Neutrophil (primary cell): ENCODE results near the gene LYRM1.
A peak's percentile ranks its signal among the peaks of the same experiment; 100 is the strongest.

Experiments
- H3K27ac ChIP-seq: fragments of 200-600 bp; sonication (generic); 2 replicates; pipeline ENCODE4 v1.5.1; 2016; ENCODE audit warnings: mild to moderate bottlenecking, moderate library complexity
- H3K27me3 ChIP-seq: fragments of 200-600 bp; sonication (generic); 2 replicates; pipeline ENCODE4 v1.6.0; 2016; ENCODE audit warnings: mild to moderate bottlenecking
- H3K36me3 ChIP-seq: fragments of 200-600 bp; sonication (generic); 2 replicates; pipeline ENCODE4 v1.5.1; 2017
- H3K4me1 ChIP-seq, 2 experiments: fragments of 200-600 bp in 1 of 2; sonication (generic) in 1 of 2; 1 replicate in 1 of 2; 2 replicates in 1 of 2; pipeline versions ENCODE4 v1.5.1 to v1.6.1; 2013 to 2016; ENCODE audit warnings: low read depth in 1 of 2, low read length in 1 of 2, mild to moderate bottlenecking in 1 of 2, moderate library complexity in 1 of 2; ENCODE audit not compliant: control insufficient read depth in 1 of 2, insufficient read depth in 1 of 2
- H3K4me3 ChIP-seq, 2 experiments: fragments of 200-600 bp in 1 of 2; sonication (generic) in 1 of 2; 1 replicate in 1 of 2; 2 replicates in 1 of 2; pipeline ENCODE4 v1.5.1; 2013 to 2016; ENCODE audit warnings: low read depth in 1 of 2, low read length in 1 of 2, mild to moderate bottlenecking in 1 of 2, moderate library complexity in 1 of 2
- H3K9me3 ChIP-seq: fragments of 200-600 bp; sonication (generic); 2 replicates; pipeline ENCODE4 v1.5.1; 2016
- TF ChIP-seq, protein P1 (sequence below): fragments of 200-600 bp; sonication (generic); IDR thresholded peaks from 2 replicates; pipeline ENCODE4 v1.5.1; 2016; ENCODE audit warnings: antibody characterized with exemption

LYRM1 gene

DNA sequence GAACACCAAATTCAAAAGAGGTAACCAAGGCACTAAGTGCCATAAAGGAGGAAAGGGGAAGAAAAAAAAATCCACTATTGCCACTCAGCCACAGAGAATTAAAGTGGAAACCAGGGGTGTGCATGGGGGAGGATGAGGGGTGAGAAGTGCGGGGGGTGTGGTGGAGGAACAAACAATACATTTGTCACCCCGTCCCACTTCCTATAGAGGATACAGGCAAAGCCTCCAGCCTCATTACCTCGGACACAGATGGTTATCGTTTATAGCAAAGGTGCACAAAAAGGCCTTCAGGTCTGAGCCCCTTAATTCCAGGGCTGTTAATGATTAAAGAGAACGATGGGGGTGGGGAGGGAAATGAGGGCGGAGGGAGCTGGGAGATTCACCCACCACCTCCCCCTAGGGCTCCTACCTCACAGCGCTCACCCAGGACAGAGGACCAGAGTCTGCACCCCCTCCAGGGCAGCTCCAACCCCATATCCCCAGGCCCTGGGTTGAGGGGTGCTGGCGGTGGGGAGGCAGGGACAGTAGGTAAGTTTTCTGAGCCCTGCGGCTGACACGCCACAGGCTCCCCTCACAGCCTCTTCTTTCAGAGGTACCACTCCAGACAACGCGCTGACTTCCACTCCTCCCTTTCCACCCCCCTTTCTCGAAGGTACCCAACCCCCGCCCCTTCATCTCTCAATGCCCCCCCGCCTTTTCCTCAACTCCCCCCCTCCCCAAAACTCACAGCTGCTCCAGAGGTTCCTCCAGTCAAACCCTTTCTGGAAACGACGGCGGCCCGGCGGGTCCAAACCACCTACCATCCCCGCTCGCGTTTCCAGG, 883 bp upstream of the LYRM1 start:
- Histone ChIP-seq H3K4me3 (peak overlapping the region; percentile 88 to 92), H3K36me3 (peaks cover 5% of the 10 kb centered on the region), H3K27ac (peak overlapping the region; percentile 97), H3K27me3 (no peaks in the 10 kb centered on the region), H3K4me1 (peaks cover 42 to 48% of the 10 kb centered on the region in 2 experiments), H3K9me3 (no peaks in the 10 kb centered on the region)
- TF ChIP-seq, protein P1, sequence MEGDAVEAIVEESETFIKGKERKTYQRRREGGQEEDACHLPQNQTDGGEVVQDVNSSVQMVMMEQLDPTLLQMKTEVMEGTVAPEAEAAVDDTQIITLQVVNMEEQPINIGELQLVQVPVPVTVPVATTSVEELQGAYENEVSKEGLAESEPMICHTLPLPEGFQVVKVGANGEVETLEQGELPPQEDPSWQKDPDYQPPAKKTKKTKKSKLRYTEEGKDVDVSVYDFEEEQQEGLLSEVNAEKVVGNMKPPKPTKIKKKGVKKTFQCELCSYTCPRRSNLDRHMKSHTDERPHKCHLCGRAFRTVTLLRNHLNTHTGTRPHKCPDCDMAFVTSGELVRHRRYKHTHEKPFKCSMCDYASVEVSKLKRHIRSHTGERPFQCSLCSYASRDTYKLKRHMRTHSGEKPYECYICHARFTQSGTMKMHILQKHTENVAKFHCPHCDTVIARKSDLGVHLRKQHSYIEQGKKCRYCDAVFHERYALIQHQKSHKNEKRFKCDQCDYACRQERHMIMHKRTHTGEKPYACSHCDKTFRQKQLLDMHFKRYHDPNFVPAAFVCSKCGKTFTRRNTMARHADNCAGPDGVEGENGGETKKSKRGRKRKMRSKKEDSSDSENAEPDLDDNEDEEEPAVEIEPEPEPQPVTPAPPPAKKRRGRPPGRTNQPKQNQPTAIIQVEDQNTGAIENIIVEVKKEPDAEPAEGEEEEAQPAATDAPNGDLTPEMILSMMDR, result no peak

DNA sequence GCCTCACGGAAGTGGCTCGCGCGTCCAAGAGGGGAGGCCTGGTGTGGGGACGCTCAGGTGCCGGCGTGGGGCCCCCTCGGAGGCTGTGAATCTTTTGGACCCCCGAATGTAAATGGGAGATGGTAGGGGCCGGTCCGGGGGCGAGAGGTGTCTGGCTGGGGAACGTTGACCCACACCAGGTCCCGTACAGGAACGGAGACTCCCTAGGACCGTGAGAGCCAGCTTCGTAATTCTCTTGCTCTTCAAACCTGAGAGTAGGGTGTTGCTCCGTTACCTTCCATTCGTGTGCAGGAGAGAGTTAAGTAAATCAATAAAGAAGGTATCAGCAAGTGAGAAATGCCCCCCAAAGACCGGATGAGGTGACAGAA, 481 bp downstream of the LYRM1 start:
- H3K27me3 ChIP-seq, result no peaks in the 10 kb centered on the region
- peak overlapping the region; percentile 88 to 92 for H3K4me3 ChIP-seq
- peak overlapping the region; percentile 97 for H3K27ac ChIP-seq
- H3K36me3 ChIP-seq, result peaks cover 5% of the 10 kb centered on the region
- no peaks in the 10 kb centered on the region for H3K9me3 ChIP-seq
- H3K4me1 ChIP-seq, result peaks cover 56 to 61% of the 10 kb centered on the region in 2 experiments
- TF ChIP-seq, protein P1, result no peak

DNA sequence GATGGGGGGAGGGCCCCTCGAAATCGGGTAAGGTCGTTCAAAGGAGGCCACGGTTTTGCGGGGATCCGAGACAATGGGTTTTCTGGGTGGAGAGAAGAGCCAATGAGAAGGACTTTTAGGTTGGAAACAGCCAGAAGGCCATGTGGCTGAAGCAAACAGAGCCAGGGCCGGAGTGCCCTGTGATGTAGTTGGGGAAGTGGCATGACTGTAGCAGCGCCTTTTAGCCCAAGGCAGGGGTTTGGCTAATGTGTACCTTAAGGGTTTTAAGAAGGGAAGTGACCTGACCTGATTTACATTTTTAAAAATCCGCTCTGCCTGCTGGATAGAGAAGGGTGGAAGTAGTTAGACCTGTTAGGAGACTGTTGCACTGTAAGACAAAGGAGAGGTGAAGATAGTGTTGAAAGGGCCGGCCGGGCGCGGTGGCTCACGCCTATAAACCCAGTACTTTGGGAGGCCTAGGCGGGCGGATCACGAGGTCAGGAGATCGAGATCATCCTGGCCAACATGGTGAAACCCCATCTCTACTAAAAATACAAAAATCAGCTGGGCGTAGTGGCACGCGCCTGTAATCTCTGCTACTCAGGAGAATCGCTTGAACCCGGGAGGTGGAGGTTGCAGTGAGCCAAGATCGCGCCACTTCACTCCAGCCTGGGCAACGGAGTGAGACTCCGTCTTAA, 1.0 kb downstream of the LYRM1 start:
- no peaks in the 10 kb centered on the region for H3K9me3 ChIP-seq
- H3K4me3 ChIP-seq, result peak overlapping the region; percentile 88 to 92
- peak overlapping the region; percentile 97 for H3K27ac ChIP-seq
- H3K4me1 ChIP-seq, result peaks cover 59 to 67% of the 10 kb centered on the region in 2 experiments
- TF ChIP-seq, protein P1, result no peak
- peaks cover 5% of the 10 kb centered on the region for H3K36me3 ChIP-seq
- no peaks in the 10 kb centered on the region for H3K27me3 ChIP-seq

DNA sequence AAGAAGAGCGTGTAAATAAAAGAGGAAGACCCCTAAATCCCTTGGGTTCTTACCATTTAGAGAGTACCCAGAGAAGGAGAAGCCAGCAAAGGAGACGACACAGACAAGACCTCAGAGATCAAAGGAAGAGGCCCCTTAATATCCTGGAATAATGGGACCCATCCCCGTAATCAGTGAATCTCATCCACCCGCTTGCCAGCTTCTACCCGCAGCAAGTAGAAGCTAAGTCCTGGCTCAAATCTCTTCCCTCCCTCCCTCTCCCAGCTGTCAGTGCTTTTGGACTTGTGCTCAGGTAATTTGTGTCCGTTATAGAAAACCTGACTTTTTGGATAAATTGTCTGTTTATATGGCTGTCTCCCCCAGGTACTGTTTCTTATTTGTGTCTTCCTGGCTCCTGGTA, 1.9 kb downstream of the LYRM1 start:
- Histone ChIP-seq H3K36me3 (peaks cover 2% of the 10 kb centered on the region), H3K4me3 (no peak overlapping the region), H3K27ac (peak overlapping the region; percentile 97), H3K4me1 (peaks cover 59 to 74% of the 10 kb centered on the region in 2 experiments), H3K9me3 (no peaks in the 10 kb centered on the region), H3K27me3 (no peaks in the 10 kb centered on the region)
- TF ChIP-seq, protein P1, result no peak

DNA sequence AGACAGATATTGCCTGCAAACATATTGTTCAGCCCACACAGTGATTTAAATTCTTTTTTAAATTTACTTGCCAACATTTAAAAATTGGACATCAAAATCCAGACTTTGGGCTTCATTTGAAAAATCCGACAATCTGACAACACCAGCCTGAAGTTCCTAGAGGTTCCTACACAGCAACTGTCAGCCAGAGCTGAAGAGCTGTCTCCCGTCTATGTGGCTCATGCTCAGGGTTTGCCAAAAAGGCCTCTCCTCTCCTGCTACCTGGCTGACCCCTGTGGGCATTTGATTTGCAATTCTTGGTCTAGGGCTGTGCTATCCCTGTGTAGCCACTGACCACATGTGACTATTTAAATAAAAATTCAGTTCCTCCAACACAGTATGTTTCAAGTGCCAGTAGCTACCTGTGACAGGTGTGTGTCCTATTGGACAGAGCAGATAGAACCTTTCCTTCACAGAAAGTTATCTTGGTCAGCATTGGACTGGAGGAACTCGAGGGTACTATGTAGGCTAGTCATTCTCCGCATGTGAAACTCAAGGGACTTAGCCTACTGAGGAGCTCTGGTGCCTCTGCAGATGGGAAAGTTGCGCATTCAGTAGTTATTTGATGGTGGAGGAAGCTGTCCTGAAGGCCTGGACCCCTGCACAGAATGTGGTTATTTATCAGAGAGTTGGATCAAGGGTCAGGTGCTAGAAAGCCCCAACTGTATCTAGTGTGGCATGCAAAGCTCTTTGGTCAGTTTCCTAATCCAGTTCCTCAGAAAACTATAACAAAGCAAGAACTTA, 2.7 kb downstream of the LYRM1 start:
- H3K27ac ChIP-seq, result peak overlapping the region; percentile 97
- peak overlapping the region; percentile 37 to 40 for H3K4me3 ChIP-seq
- peaks cover 67 to 81% of the 10 kb centered on the region in 2 experiments for H3K4me1 ChIP-seq
- no peaks in the 10 kb centered on the region for H3K9me3 ChIP-seq
- no peaks in the 10 kb centered on the region for H3K36me3 ChIP-seq
- no peaks in the 10 kb centered on the region for H3K27me3 ChIP-seq
- TF ChIP-seq, protein P1, result no peak
